Measurements from ENCODE around the gene INPP5E. TPM values are rescaled to one million over a fixed set of nuclear protein-coding genes. Genes with fewer than 3 reads are reported as not detected.

The INPP5E gene
- total and polyA plus RNA-seq, 11 donors = 6.4 to 11.7 (median 9.3) TPM

GRCh38 chr9:136463578-136463977 is 23.9 kb upstream of the INPP5E start:
- WGBS, 4 donors = 91 to 94% (median 93%) methylated on average over 14 of the region's 14 CpGs
- H3K36me3 ChIP-seq = peaks cover 5 to 100% (median 100%) of the 10 kb centered on the region in 9 donors
- H3K9me3 ChIP-seq = no peaks in the 10 kb centered on the region
- no peaks in the 10 kb centered on the region for H3K27me3 ChIP-seq
- intact Hi-C loops (cut with DNase I) = no loop called here
- H3K4me1 ChIP-seq = no peaks in the 10 kb centered on the region
- DNase-seq (no peak), ATAC-seq (no peak)
- no peak for TF ChIP-seq POLR2A (IDR thresholded peaks at IDR 0.05)
- TF ChIP-seq CTCF (IDR thresholded peaks at IDR 0.05) = no peak
- no peak overlapping the region for H3K4me3 ChIP-seq
- no peak overlapping the region for H3K27ac ChIP-seq

GRCh38 chr9:136462664-136463063 is 23.0 kb upstream of the INPP5E start:
- Histone ChIP-seq H3K27me3 (no peaks in the 10 kb centered on the region), H3K4me1 (no peaks in the 10 kb centered on the region), H3K9me3 (no peaks in the 10 kb centered on the region), H3K27ac (no peak overlapping the region), H3K36me3 (peaks cover 5 to 100% (median 100%) of the 10 kb centered on the region in 9 donors), H3K4me3 (no peak overlapping the region)
- DNase-seq (no peak), ATAC-seq (no peak)
- TF ChIP-seq POLR2A (IDR thresholded peaks at IDR 0.05) (no peak), CTCF (IDR thresholded peaks at IDR 0.05) (no peak)
- intact Hi-C loops (cut with DNase I) = no loop called here
- 90 to 95% (median 94%) methylated on average over 14 to 17 of the region's 17 CpGs for WGBS, 4 donors

DNA sequence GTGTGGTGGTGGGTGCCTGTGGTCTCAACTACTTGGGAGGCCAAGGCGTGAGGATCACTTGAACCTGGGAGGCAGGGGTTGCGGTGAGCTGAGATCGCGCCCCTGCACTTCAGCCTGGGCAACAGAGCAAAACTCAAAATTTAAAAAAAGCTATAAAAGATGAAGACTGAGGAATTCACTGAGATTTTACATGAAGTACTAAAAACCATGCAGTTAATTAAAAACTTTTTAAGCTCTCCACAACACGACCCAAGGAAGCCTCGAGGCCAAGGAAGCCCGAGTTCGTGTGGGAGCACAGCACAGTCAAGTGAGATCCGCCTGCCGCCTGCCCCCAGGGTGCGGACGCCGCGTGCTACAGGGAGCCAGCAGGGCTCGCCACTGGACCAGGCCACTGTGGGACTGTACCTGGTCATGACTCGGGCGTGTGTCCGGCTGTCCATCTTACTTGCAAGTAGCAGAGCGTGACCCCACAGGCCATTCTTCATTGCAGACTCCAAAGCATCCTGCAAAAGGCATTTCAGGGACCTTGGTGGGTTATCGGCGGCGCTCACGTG is 21.2 kb upstream of the INPP5E start:
- Histone ChIP-seq H3K4me1 (no peaks in the 10 kb centered on the region), H3K9me3 (no peaks in the 10 kb centered on the region), H3K4me3 (no peak overlapping the region), H3K27me3 (no peaks in the 10 kb centered on the region), H3K27ac (no peak overlapping the region), H3K36me3 (peaks cover 0 to 100% (median 100%) of the 10 kb centered on the region in 9 donors)
- intact Hi-C loops (cut with DNase I) = no loop called here
- TF ChIP-seq POLR2A (IDR thresholded peaks at IDR 0.05) (no peak), CTCF (IDR thresholded peaks at IDR 0.05) (no peak)
- WGBS, 4 donors = 94 to 96% (median 95%) methylated on average over 23 of the region's 23 CpGs
- no peak for DNase-seq
- ATAC-seq = no peak

- intact Hi-C loops (cut with DNase I) = no loop called here
- H3K4me3 ChIP-seq = no peak overlapping the region
- H3K27me3 ChIP-seq = no peaks in the 10 kb centered on the region
- H3K27ac ChIP-seq = no peak overlapping the region
- TF ChIP-seq POLR2A (IDR thresholded peaks at IDR 0.05) = no peak
- TF ChIP-seq CTCF (IDR thresholded peaks at IDR 0.05) = no peak
- no peaks in the 10 kb centered on the region for H3K9me3 ChIP-seq
- DNase-seq (no peak), ATAC-seq (no peak)
- peaks cover 0 to 100% (median 100%) of the 10 kb centered on the region in 9 donors for H3K36me3 ChIP-seq
- 94 to 96% (median 96%) methylated on average over 23 to 28 of the region's 28 CpGs for whole genome bisulfite sequencing, 4 donors
- no peaks in the 10 kb centered on the region for H3K4me1 ChIP-seq
Observed at GRCh38 chr9:136459425-136459824, 19.8 kb upstream of the INPP5E start.

Measured in heart left ventricle (tissue), 16 donors.